Right atrium auricular region (tissue), 2 donors: ENCODE results near the gene PCSK5. TPM values are rescaled to one million over a fixed set of nuclear protein-coding genes. Genes with fewer than 3 reads are reported as not detected.

Experiments
- DNase-seq: peaks from one replicate; pipeline ENCODE4 v3.0.0-alpha.2; 2019; ENCODE audit warnings: low spot score
- H3K27ac ChIP-seq, 2 donors: fragments of 200-600 bp; sonication (generic); 1 replicate in 1 of 2; 2 replicates in 1 of 2; pipeline ENCODE4 v1.5.1; 2016 to 2019
- H3K27me3 ChIP-seq, 2 donors: fragments of 200-600 bp; sonication (generic); one replicate each; pipeline versions ENCODE4 v1.5.1 to v1.6.0; 2017 to 2019
- H3K36me3 ChIP-seq: fragments of 200-600 bp; sonication (generic); one replicate; pipeline ENCODE4 v1.5.1; 2016
- H3K4me1 ChIP-seq, 2 donors: fragments of 200-600 bp; sonication (generic); one replicate each; pipeline versions ENCODE4 v1.5.1 to v1.6.0; 2017 to 2019
- H3K4me3 ChIP-seq, 2 donors: fragments of 200-600 bp; sonication (generic); 1 replicate in 1 of 2; 2 replicates in 1 of 2; pipeline ENCODE4 v1.5.1; 2017 to 2019; ENCODE audit warnings: mild to moderate bottlenecking in 1 of 2, moderate library complexity in 1 of 2
- H3K9me3 ChIP-seq, 2 donors: fragments of 200-600 bp; sonication (generic); one replicate each; pipeline ENCODE4 v1.5.1; 2019
- CTCF ChIP-seq, 2 donors: fragments of 200-600 bp; sonication (generic); IDR thresholded peaks; one replicate each; pipeline ENCODE4 v1.5.1; 2019; ENCODE audit warnings: antibody characterized with exemption in 2 of 2
- total RNA-seq, 2 donors: library from RNA; depleted of rRNA; stranded (reverse); fragments of >200 nt; gene quantifications; one replicate each; pipeline ENCODE4 v1.1.0, GENCODE V29; 2016

Gene PCSK5
- total RNA-seq, 2 donors from 2014 or later = 5.3 to 6.5 TPM

- Histone ChIP-seq H3K27ac (no peak overlapping the region), H3K36me3 (no peaks in the 10 kb centered on the region), H3K27me3 (no peaks in the 10 kb centered on the region), H3K9me3 (no peaks in the 10 kb centered on the region), H3K4me1 (no peaks in the 10 kb centered on the region), H3K4me3 (no peak overlapping the region)
- TF ChIP-seq CTCF (IDR thresholded peaks at IDR 0.05) = no peak
- DNase-seq = no peak
Measured at GRCh38 chr9:76290555-76290954, 400.1 kb downstream of the PCSK5 start.

- no peaks in the 10 kb centered on the region for H3K9me3 ChIP-seq
- no peak for DNase-seq
- TF ChIP-seq CTCF (IDR thresholded peaks at IDR 0.05) = no peak
- H3K4me3 ChIP-seq = no peak overlapping the region
- no peaks in the 10 kb centered on the region for H3K36me3 ChIP-seq
- no peaks in the 10 kb centered on the region for H3K4me1 ChIP-seq
- H3K27me3 ChIP-seq = no peaks in the 10 kb centered on the region
- H3K27ac ChIP-seq = no peak overlapping the region
Measured at GRCh38 chr9:76292246-76292645, 401.8 kb downstream of the PCSK5 start.

- Histone ChIP-seq H3K36me3 (no peaks in the 10 kb centered on the region), H3K27ac (no peak overlapping the region), H3K4me3 (no peak overlapping the region)
Measured at GRCh38 chr9:76292658-76293057, 402.2 kb downstream of the PCSK5 start.

GRCh38 chr9:76294301-76294700, 403.8 kb downstream of the PCSK5 start:
- DNase-seq = no peak
- Histone ChIP-seq H3K9me3 (no peaks in the 10 kb centered on the region), H3K36me3 (no peaks in the 10 kb centered on the region)

More at GRCh38 chr9:76292658-76293057, 402.2 kb downstream of the PCSK5 start:
- DNase-seq = no peak
- H3K27me3 ChIP-seq = no peaks in the 10 kb centered on the region
- no peaks in the 10 kb centered on the region for H3K4me1 ChIP-seq
- TF ChIP-seq CTCF (IDR thresholded peaks at IDR 0.05) = no peak
- no peaks in the 10 kb centered on the region for H3K9me3 ChIP-seq

GRCh38 chr9:76296561-76297310, 406.3 kb downstream of the PCSK5 start:
- Histone ChIP-seq H3K27me3 (no peaks in the 10 kb centered on the region), H3K4me3 (no peak overlapping the region), H3K9me3 (no peaks in the 10 kb centered on the region), H3K4me1 (no peaks in the 10 kb centered on the region), H3K36me3 (no peaks in the 10 kb centered on the region), H3K27ac (no peak overlapping the region)
- no peak for DNase-seq
- TF ChIP-seq CTCF (IDR thresholded peaks at IDR 0.05) = no peak

More at GRCh38 chr9:76294301-76294700, 403.8 kb downstream of the PCSK5 start:
- no peak overlapping the region for H3K27ac ChIP-seq
- TF ChIP-seq CTCF (IDR thresholded peaks at IDR 0.05) = no peak
- H3K4me1 ChIP-seq = no peaks in the 10 kb centered on the region
- no peak overlapping the region for H3K4me3 ChIP-seq
- H3K27me3 ChIP-seq = no peaks in the 10 kb centered on the region
